Measurements from ENCODE around the gene MGP. TPM values are rescaled to one million over a fixed set of nuclear protein-coding genes. Genes with fewer than 3 reads are reported as not detected.

Gene MGP
- total and polyA plus RNA-seq, 2 of the 13 experiments (the other 11 are each of a cell fraction or from before 2014, with no cell fraction given) = not detected

- Histone ChIP-seq H3K9me3 (ENCODE audit: low read length) (no peaks in the 10 kb centered on the region), H3K36me3 (replicated peaks in 1 of 2; ENCODE audit: control insufficient read depth in 1 of 2, insufficient read depth in 2 of 2, low read length in 2 of 2) (no peaks in the 10 kb centered on the region), H3K27ac (ENCODE audit: extremely low read length, insufficient read depth, low read length) (no peak overlapping the region), H3K4me1 (ENCODE audit: insufficient read depth, low read length) (no peaks in the 10 kb centered on the region), H3K4me2 (ENCODE audit: low read depth, low read length) (no peak overlapping the region), H3K79me2 (ENCODE audit: insufficient read depth, low read length) (no peaks in the 10 kb centered on the region), H3K4me3 (replicated peaks in 1 of 3; ENCODE audit: insufficient read depth in 1 of 3, low read depth in 2 of 3, low read length in 3 of 3) (no peak overlapping the region), H3K27me3 (ENCODE audit: control insufficient read depth in 1 of 2, insufficient read depth in 2 of 2, low read length in 2 of 2) (no peaks in the 10 kb centered on the region), H2AFZ (ENCODE audit: low read length) (no peak overlapping the region), H3K9ac (ENCODE audit: insufficient read depth, low read depth, low read length) (no peak overlapping the region), H4K20me1 (ENCODE audit: insufficient read depth, low read length) (no peaks in the 10 kb centered on the region)
- ATAC-seq = no peak
- intact Hi-C loops (cut with micrococcal nuclease; ENCODE audit: unreplicated experiment) (no loop called here), in situ Hi-C loops (cut with HindIII; ENCODE audit: extremely low pct_ligation_motif_present, low pct_unique_long_range_greater_than_20kb) (no loop called here)
- whole genome bisulfite sequencing (ENCODE audit: low lambda C conversion rate) = 7% methylated on average over 6 of the region's 6 CpGs
- no peak for DNase-seq (ENCODE audit: low spot score)
- no TSS peak for BruUV-seq (replicated peaks)
- ChIA-PET POLR2A (no interaction called here), CTCF (ENCODE audit: low intra/inter-chr PET ratio, low total read pairs) (no interaction called here)
- no peak for FAIRE-seq
- TF ChIP-seq CREM (IDR thresholded peaks at IDR 0.05) (no peak), CREM (CRISPR knock-in tag; IDR thresholded peaks at IDR 0.05) (no peak), KDM4B (CRISPR knock-in tag; IDR thresholded peaks at IDR 0.05) (no peak), MEIS1 (CRISPR knock-in tag; IDR thresholded peaks at IDR 0.05; ENCODE audit: borderline replicate concordance) (no peak), PTBP1 (IDR thresholded peaks at IDR 0.05; ENCODE audit: low read depth, low read length, poor library complexity, severe bottlenecking) (no peak), ELF1 (CRISPR knock-in tag; IDR thresholded peaks at IDR 0.05) (no peak), ATF1 (CRISPR knock-in tag; IDR thresholded peaks at IDR 0.05) (no peak), PLRG1 (conservative IDR thresholded peaks at IDR 0.05) (no peak), PRMT3 (CRISPR knock-in tag; IDR thresholded peaks at IDR 0.05; ENCODE audit: borderline replicate concordance, low read depth) (no peak), ELF3 (CRISPR knock-in tag; IDR thresholded peaks at IDR 0.05) (no peak), FOXO4 (CRISPR knock-in tag; conservative IDR thresholded peaks at IDR 0.05) (no peak), RAD51 (IDR thresholded peaks at IDR 0.05; ENCODE audit: borderline replicate concordance) (no peak), NR0B2 (CRISPR knock-in tag; IDR thresholded peaks at IDR 0.05) (no peak), ZBTB42 (CRISPR knock-in tag; IDR thresholded peaks at IDR 0.05) (no peak), MED13 (CRISPR knock-in tag; IDR thresholded peaks at IDR 0.05) (no peak)
- TF ChIP-seq, protein P1, sequence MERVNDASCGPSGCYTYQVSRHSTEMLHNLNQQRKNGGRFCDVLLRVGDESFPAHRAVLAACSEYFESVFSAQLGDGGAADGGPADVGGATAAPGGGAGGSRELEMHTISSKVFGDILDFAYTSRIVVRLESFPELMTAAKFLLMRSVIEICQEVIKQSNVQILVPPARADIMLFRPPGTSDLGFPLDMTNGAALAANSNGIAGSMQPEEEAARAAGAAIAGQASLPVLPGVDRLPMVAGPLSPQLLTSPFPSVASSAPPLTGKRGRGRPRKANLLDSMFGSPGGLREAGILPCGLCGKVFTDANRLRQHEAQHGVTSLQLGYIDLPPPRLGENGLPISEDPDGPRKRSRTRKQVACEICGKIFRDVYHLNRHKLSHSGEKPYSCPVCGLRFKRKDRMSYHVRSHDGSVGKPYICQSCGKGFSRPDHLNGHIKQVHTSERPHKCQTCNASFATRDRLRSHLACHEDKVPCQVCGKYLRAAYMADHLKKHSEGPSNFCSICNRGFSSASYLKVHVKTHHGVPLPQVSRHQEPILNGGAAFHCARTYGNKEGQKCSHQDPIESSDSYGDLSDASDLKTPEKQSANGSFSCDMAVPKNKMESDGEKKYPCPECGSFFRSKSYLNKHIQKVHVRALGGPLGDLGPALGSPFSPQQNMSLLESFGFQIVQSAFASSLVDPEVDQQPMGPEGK (CRISPR knock-in tag; IDR thresholded peaks at IDR 0.05) = no peak
- TF ChIP-seq, protein P2, sequence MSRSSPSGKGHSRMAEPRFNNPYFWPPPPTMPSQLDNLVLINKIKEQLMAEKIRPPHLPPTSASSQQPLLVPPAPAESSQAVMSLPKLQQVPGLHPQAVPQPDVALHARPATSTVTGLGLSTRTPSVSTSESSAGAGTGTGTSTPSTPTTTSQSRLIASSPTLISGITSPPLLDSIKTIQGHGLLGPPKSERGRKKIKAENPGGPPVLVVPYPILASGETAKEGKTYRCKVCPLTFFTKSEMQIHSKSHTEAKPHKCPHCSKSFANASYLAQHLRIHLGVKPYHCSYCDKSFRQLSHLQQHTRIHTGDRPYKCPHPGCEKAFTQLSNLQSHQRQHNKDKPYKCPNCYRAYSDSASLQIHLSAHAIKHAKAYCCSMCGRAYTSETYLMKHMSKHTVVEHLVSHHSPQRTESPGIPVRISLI (CRISPR knock-in tag; IDR thresholded peaks at IDR 0.05; ENCODE audit: borderline replicate concordance) = no peak
- TF ChIP-seq, protein P3, sequence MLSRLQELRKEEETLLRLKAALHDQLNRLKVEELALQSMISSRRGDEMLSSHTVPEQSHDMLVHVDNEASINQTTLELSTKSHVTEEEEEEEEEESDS (CRISPR knock-in tag; IDR thresholded peaks at IDR 0.05; ENCODE audit: borderline replicate concordance) = no peak
These were observed 617 bp upstream of the MGP start for GRCh38 chr12:14886271-14886670.
